HFFc6 (cell line): ENCODE results near the gene SNTB2. TPM values are rescaled to one million over a fixed set of nuclear protein-coding genes. Genes with fewer than 3 reads are reported as not detected.
A peak's percentile ranks its signal among the peaks of the same experiment; 100 is the strongest.

Experiments used
- DNase-seq: peaks from one replicate; pipeline ENCODE4 v3.0.0-alpha.2; 2018
- H3K27ac Mint-ChIP-seq: 2 replicates; pipeline ENCODE4 v1.8.0; 2020; ENCODE audit warnings: mild to moderate bottlenecking, mixed read lengths
- H3K27me3 Mint-ChIP-seq: 2 replicates; pipeline ENCODE4 v1.8.0; 2021; ENCODE audit warnings: mild to moderate bottlenecking, moderate library complexity, mixed read lengths; ENCODE audit not compliant: insufficient read depth
- H3K36me3 Mint-ChIP-seq: 2 replicates; pipeline ENCODE4 v1.8.0; 2021; ENCODE audit warnings: low read depth, mixed read lengths
- H3K4me1 Mint-ChIP-seq: 2 replicates; pipeline ENCODE4 v1.8.0; 2020; ENCODE audit warnings: low read depth, mixed read lengths
- H3K4me3 Mint-ChIP-seq: 2 replicates; pipeline ENCODE4 v1.8.0; 2020; ENCODE audit warnings: mild to moderate bottlenecking, moderate library complexity, mixed read lengths
- H3K9me3 Mint-ChIP-seq: 2 replicates; pipeline ENCODE4 v1.8.0; 2020; ENCODE audit warnings: mild to moderate bottlenecking, mixed read lengths
- total RNA-seq, 6 experiments: library from RNA; stranded (reverse); fragmentation: NEBNext Ultra II Directional; extraction: Animal tissue kit (Norgen Biotek cat#: 25700); gene quantifications; 2 replicates in 1 of 6; 3 replicates in 5 of 6; pipeline ENCODE4 v1.2.3, GENCODE V29; 2021
- TF ChIP-seq, protein P1 (sequence below): fragments of 200-600 bp; sonication (generic); IDR thresholded peaks from 2 replicates; pipeline ENCODE4 v1.5.0; 2021; ENCODE audit warnings: antibody characterized with exemption, mild to moderate bottlenecking

Gene SNTB2
- total RNA-seq, 6 experiments from 2014 or later = 52.0 to 64.8 (median 58.6) TPM

DNA sequence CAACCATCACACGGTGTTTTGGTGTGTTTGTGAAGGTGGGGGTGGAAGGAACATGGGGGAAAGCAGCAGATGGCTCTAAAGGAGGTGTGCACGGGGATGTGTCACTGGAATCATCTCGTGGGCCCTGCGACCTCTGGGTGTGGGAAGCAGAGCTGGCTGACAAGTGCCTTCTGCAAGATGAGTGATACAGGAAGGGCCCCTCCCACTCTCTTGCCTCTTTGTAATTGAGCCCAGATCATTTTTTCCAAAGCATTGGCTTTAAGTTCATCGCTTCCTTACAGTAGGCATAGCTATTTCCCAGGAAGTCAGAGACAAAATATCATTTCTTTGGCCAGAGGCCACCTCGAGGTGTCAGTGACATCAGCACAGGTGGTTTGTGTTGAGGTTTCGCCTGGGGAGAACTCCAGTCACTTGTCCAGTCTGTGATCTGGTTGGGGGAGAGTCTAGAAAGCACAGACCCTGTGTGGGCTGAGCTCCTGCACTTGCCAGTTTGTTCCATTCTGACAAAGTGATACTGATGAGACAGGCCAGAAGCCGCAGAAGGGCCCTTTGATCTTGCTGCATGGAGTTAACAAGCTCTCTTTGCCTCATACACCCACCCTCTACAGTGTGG is 20.6 kb upstream of the SNTB2 start:
- TF ChIP-seq, protein P1, sequence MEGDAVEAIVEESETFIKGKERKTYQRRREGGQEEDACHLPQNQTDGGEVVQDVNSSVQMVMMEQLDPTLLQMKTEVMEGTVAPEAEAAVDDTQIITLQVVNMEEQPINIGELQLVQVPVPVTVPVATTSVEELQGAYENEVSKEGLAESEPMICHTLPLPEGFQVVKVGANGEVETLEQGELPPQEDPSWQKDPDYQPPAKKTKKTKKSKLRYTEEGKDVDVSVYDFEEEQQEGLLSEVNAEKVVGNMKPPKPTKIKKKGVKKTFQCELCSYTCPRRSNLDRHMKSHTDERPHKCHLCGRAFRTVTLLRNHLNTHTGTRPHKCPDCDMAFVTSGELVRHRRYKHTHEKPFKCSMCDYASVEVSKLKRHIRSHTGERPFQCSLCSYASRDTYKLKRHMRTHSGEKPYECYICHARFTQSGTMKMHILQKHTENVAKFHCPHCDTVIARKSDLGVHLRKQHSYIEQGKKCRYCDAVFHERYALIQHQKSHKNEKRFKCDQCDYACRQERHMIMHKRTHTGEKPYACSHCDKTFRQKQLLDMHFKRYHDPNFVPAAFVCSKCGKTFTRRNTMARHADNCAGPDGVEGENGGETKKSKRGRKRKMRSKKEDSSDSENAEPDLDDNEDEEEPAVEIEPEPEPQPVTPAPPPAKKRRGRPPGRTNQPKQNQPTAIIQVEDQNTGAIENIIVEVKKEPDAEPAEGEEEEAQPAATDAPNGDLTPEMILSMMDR = no peak

DNA sequence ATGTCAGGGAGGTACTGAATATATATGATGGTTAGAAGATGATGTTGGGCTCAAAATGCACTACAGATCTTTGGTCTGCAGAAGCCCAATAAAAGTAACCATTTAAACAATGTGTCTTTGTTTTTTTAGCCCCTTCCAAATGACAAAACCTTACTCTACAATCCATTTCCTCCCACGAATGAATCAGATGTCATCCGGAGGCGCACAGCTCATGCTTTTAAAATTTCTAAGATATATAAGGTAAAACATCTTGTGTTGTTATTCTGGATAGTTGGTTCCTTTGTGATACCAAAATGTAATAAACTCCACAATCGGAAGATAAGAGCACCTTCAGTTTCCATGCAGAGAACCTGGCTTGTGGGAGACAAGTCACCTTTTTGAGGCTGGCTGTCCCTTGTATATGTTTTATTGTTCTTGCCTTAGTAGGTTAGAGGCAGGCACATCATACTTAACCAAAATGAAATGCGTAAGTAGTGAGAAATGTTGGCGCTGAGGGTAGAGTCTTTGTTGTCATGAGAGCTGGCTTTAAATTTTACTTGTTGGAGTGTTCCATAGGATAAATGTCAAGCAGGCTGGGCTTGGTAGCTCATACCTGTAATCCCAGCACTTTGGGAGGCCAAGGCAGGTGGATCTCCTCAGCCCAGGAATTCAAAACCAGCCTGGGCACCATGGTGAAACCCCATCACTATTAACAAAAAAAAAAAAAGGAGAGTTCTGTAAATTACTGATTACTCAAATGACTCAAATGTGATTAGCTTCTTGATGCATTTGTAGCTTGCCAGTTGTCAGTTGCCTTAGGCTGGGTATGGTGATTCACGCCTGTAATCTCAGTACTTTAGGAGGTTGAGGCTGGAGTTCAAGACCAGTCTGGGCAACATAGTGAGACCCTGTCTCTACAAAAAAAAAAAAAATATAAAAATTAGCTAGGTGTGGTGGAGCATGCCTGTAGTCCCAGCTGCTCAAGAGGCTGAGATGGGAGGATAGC is 19.7 kb upstream of the SNTB2 start:
- Mint-ChIP-seq H3K9me3 (no peaks in the 10 kb centered on the region), H3K27me3 (no peaks in the 10 kb centered on the region; the same call in none of the 2 replicates), H3K4me1 (peaks cover 46% of the 10 kb centered on the region), H3K36me3 (peaks cover 42% of the 10 kb centered on the region), H3K4me3 (peak overlapping the region; percentile 67), H3K27ac (peak overlapping the region; percentile 77)
- TF ChIP-seq, protein P1 = no peak
- DNase-seq = peak; percentile 29

More for the DNA sequence above, 20.6 kb upstream of the SNTB2 start:
- Mint-ChIP-seq H3K4me3 (peak overlapping the region; percentile 67), H3K36me3 (peaks cover 42% of the 10 kb centered on the region), H3K4me1 (peaks cover 37% of the 10 kb centered on the region), H3K27ac (peak overlapping the region; percentile 77), H3K9me3 (no peaks in the 10 kb centered on the region), H3K27me3 (no peaks in the 10 kb centered on the region; the same call in none of the 2 replicates)
- peak; percentile 38 for DNase-seq

DNA sequence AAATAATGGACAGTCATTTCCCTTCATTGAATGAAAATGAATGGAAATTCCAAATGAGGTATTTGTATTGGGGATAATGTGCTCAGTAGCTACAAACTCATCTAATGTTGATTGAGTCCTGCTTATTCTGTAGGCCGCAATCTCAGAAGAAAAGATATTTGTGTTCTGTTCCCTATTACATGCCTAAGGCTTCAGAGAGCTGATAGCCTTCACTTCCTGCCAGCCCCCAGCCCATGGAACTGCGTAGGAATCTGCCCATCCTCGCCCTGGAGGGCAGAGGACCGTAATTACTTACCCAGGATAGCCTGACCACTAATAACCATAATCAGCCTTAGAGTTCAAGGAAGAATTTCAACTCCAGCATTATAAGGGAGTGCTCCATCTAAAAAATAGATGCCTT is 17.9 kb upstream of the SNTB2 start:
- TF ChIP-seq, protein P1 = no peak
- H3K27me3 Mint-ChIP-seq = no peaks in the 10 kb centered on the region; the same call in none of the 2 replicates
- no peak overlapping the region for H3K4me3 Mint-ChIP-seq
- H3K27ac Mint-ChIP-seq = no peak overlapping the region
- H3K4me1 Mint-ChIP-seq = peaks cover 61% of the 10 kb centered on the region
- peaks cover 39% of the 10 kb centered on the region for H3K36me3 Mint-ChIP-seq
- no peak for DNase-seq
- no peaks in the 10 kb centered on the region for H3K9me3 Mint-ChIP-seq

DNA sequence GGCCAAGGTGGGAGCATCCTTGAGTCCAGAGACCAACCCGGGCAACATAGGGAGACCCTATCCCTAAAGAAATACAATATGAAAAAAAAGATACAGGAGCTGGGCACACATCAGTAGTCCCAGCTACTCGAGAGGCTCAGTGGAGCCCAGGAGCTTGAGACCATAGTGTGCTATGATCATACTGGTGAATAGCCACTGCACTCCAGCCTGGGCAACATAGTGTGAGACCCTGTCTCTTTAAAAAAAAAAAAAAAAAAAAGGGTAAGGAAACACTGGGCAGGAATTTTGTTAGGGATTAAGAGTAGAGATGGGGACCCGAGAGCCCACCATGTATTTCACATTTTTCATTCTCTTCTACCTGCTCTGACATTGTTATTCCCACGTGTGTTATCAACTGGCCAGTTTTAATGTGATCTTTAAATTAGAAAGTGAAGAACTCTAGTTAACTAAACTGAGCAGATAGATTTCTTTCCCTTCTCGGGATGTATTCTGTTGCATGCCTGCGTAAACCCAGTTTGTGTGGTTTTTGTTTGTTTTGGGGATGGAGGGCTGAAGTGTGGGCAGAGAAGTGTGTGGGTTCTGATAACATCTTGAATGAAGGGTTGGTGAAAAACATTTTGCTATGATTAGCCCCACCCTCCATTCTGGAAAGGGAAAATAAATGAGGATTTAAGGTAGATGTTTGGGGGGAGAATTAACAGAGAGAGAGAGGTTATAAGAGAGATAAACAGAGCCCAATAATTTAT is 17.2 kb upstream of the SNTB2 start:
- no peak for DNase-seq
- no peak overlapping the region for H3K4me3 Mint-ChIP-seq
- H3K9me3 Mint-ChIP-seq = no peaks in the 10 kb centered on the region
- peaks cover 39% of the 10 kb centered on the region for H3K36me3 Mint-ChIP-seq
- peaks cover 61% of the 10 kb centered on the region for H3K4me1 Mint-ChIP-seq
- TF ChIP-seq, protein P1 = no peak
- no peak overlapping the region for H3K27ac Mint-ChIP-seq
- H3K27me3 Mint-ChIP-seq = no peaks in the 10 kb centered on the region; the same call in none of the 2 replicates

DNA sequence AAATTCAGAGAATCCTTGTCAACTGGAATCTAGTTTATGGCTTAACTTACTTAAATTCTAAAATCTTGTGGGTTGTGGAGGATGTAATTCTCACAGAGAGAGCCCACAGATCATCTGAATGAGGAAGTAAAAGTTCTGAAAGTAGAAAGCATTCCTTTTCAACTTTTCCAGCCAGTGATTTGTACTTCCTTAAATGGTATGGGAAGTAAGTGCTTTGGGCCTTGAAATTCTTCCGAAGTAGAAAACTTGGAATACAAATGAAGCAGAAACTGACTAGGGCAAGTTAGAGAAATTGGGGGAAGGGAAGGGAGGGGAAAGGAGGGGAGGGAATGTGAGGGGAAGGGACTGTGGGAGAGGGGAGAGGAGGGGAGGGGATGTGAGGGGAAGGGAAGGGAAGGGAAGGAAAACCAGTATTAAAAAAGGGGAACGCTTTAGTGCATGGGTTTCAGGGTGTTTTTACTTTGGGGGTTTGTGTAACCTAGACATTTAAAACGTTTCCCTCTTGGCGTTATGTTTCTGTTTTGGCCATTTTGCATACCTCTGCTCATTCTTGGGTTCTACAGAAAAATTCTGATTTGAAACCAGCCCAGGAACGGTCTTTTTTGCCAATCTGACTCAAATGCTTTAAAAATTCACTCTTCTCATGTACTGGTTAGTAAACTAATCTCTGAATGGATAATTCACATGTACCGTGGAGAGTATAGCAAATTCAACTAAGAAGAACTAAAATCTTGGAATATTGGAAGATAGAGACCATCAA is 15.5 kb upstream of the SNTB2 start:
- Mint-ChIP-seq H3K9me3 (no peaks in the 10 kb centered on the region), H3K4me3 (no peak overlapping the region), H3K27ac (no peak overlapping the region), H3K27me3 (no peaks in the 10 kb centered on the region; the same call in none of the 2 replicates), H3K4me1 (peaks cover 55% of the 10 kb centered on the region), H3K36me3 (peaks cover 34% of the 10 kb centered on the region)
- TF ChIP-seq, protein P1 = no peak
- no peak for DNase-seq
